K562 (cell line): Measurements from ENCODE around the gene DZIP3.

Source experiments
- CHCHD3 ChIP-seq: fragments of 250-450 bp; sonication (Bioruptor Pico); IDR thresholded peaks from 2 replicates; pipeline ENCODE4 v2.1.2; 2022; ENCODE audit warnings: mild to moderate bottlenecking
- EGR1 ChIP-seq: fragments of 450-650 bp; conservative IDR thresholded peaks from 2 replicates; pipeline ENCODE4 v1.6.1; 2017; ENCODE audit warnings: mild to moderate bottlenecking
- HNRNPH1 ChIP-seq: fragments of 200-400 bp; formaldehyde crosslinking; optimal IDR thresholded peaks from 2 replicates; pipeline ENCODE3; 2017; ENCODE audit warnings: low read depth, mild to moderate bottlenecking, low read length, moderate library complexity
- ZBTB40 ChIP-seq, 2 experiments: fragments of 450-650 bp in 1 of 2; sonication (generic) in 1 of 2; formaldehyde crosslinking in 1 of 2; IDR thresholded peaks; 2 replicates each; pipeline versions ENCODE4 v1.7.1 to v1.9.0; 2016 to 2022; ENCODE audit warnings: inconsistent platforms in 1 of 2, mild to moderate bottlenecking in 1 of 2, missing genetic modification reagents in 1 of 2
- ZKSCAN8 ChIP-seq: fragments of 200-800 bp; sonication (Bioruptor generic); IDR thresholded peaks from 2 replicates; pipeline ENCODE4 v1.6.1; 2016; ENCODE audit warnings: missing genetic modification characterization, missing compliant biosample characterization

- TF ChIP-seq EGR1 (no peak), ZKSCAN8 (CRISPR knock-in tag) (no peak), HNRNPH1 (no peak), CHCHD3 (CRISPR knock-in tag) (no peak), ZBTB40 (IDR thresholded peaks at IDR 0.05) (no peak), ZBTB40 (CRISPR knock-in tag; IDR thresholded peaks at IDR 0.05) (no peak)
These were observed 34.0 kb downstream of the DZIP3 start for GRCh38 chr3:108623504-108623903.
